H1 (cell line): ENCODE measurements around the gene TNS3. TPM values are rescaled to one million over a fixed set of nuclear protein-coding genes. Genes with fewer than 3 reads are reported as not detected.

Experiments used
- CTCF ChIA-PET: fragments of 300-600 bp; sonication (Branson Sonifier 250); formaldehyde crosslinking; loops from one replicate; lab custom pipeline; 2021; ENCODE audit not compliant: partially characterized antibody; lab: Charles Lee
- POLR2A ChIA-PET: fragments of 300-600 bp; sonication (Branson Sonifier 250); formaldehyde crosslinking; loops from one replicate; lab custom pipeline; 2021; ENCODE audit warnings: inconsistent platforms; ENCODE audit not compliant: partially characterized antibody; lab: Charles Lee
- DNase-seq, 2 experiments: peaks; one replicate each; pipeline versions ENCODE4 v3.0.0 to v3.0.0-alpha.2; 2010 to 2022; ENCODE audit warnings: low spot score in 2 of 2, low read depth in 1 of 2, mixed read lengths in 1 of 2
- FAIRE-seq: peaks from 2 replicates; lab custom pipeline; 2011; peaks lifted over from hg19 to GRCh38; lab: Jason Lieb, UNC
- H2AFZ ChIP-seq: 2 replicates; pipeline ENCODE4 v1.8.1; 2012; ENCODE audit warnings: low read length, inconsistent platforms
- H2AK5ac ChIP-seq: 2 replicates; pipeline ENCODE4 v1.6.1; 2013; ENCODE audit warnings: low read depth, low read length
- H2BK120ac ChIP-seq: replicated peaks from 2 replicates; pipeline ENCODE3; 2013; ENCODE audit warnings: low read depth, low read length, inconsistent platforms
- H2BK12ac ChIP-seq: 2 replicates; pipeline ENCODE4 v1.6.1; 2013; ENCODE audit warnings: low read depth, low read length
- H2BK15ac ChIP-seq: 2 replicates; pipeline ENCODE4 v1.6.1; 2013; ENCODE audit warnings: low read length
- H2BK20ac ChIP-seq: 2 replicates; pipeline ENCODE4 v1.6.1; 2013; ENCODE audit warnings: low read length
- H2BK5ac ChIP-seq: 2 replicates; pipeline ENCODE4 v1.6.1; 2013; ENCODE audit warnings: low read depth, low read length
- H3K14ac ChIP-seq: 2 replicates; pipeline ENCODE4 v1.6.1; 2013; ENCODE audit warnings: inconsistent platforms; ENCODE audit not compliant: insufficient read length
- H3K18ac ChIP-seq: 2 replicates; pipeline ENCODE4 v1.6.1; 2013; ENCODE audit warnings: low read length; ENCODE audit errors: extremely low read depth
- H3K23ac ChIP-seq: 2 replicates; pipeline ENCODE4 v1.6.1; 2013; ENCODE audit warnings: inconsistent platforms; ENCODE audit not compliant: insufficient read length
- H3K23me2 ChIP-seq: 2 replicates; pipeline ENCODE4 v1.6.1; 2013; ENCODE audit warnings: low read depth, low read length
- H3K27ac ChIP-seq: 2 replicates; pipeline ENCODE4 v1.6.1; 2011; ENCODE audit warnings: low read depth, low read length, inconsistent platforms
- H3K27me3 ChIP-seq, 4 experiments: replicated peaks in 1 of 4; 1 replicate in 1 of 4; 2 replicates in 3 of 4; pipeline versions ENCODE4 v1.6.1 to v1.8.1; 2011 to 2013; ENCODE audit warnings: low read length in 3 of 4, mild to moderate bottlenecking in 3 of 4, inconsistent platforms in 2 of 4, mixed read lengths in 2 of 4, moderate library complexity in 1 of 4; ENCODE audit not compliant: control insufficient read depth in 3 of 4, insufficient read depth in 3 of 4; ENCODE audit errors: extremely low read depth in 1 of 4
- H3K36me3 ChIP-seq, 4 experiments: 2 replicates each; pipeline versions ENCODE4 v1.6.1 to v1.8.1; 2011 to 2013; ENCODE audit warnings: mild to moderate bottlenecking in 4 of 4, low read length in 3 of 4, moderate library complexity in 2 of 4, control low read depth in 1 of 4, inconsistent platforms in 1 of 4; ENCODE audit not compliant: insufficient read depth in 4 of 4, control insufficient read depth in 2 of 4
- H3K4ac ChIP-seq: replicated peaks from 2 replicates; pipeline ENCODE3; 2013; ENCODE audit warnings: low read length, low read depth, mixed read lengths, inconsistent platforms; ENCODE audit not compliant: insufficient read length
- H3K4me1 ChIP-seq, 4 experiments: replicated peaks in 1 of 4; 1 replicate in 1 of 4; 2 replicates in 3 of 4; pipeline versions ENCODE4 v1.6.1 to v1.8.1; 2011 to 2013; ENCODE audit warnings: low read length in 3 of 4, inconsistent platforms in 2 of 4, mixed read lengths in 1 of 4; ENCODE audit not compliant: insufficient read depth in 4 of 4, control insufficient read depth in 3 of 4
- H3K4me2 ChIP-seq, 2 experiments: 2 replicates each; pipeline versions ENCODE4 v1.6.1 to v1.8.1; 2011 to 2013; ENCODE audit warnings: low read depth in 2 of 2, low read length in 2 of 2, control low read depth in 1 of 2, inconsistent platforms in 1 of 2, mild to moderate bottlenecking in 1 of 2; ENCODE audit not compliant: insufficient read depth in 1 of 2
- H3K4me3 ChIP-seq, 4 experiments: fragments of 200-600, 300-600 bp in 1 of 4; sonication (generic), shearing (Covaris generic), sonication (Bioruptor Twin) in 1 of 4; 2 replicates each; pipeline versions ENCODE4 v1.5.1 to v1.8.1; 2011 to 2016; ENCODE audit warnings: low read length in 4 of 4, low read depth in 3 of 4, control low read depth in 2 of 4, inconsistent platforms in 2 of 4, mild to moderate bottlenecking in 2 of 4, mixed read lengths in 1 of 4, moderate library complexity in 1 of 4; ENCODE audit not compliant: insufficient read depth in 2 of 4; ENCODE audit errors: extremely low read depth in 1 of 4
- H3K56ac ChIP-seq: replicated peaks from 2 replicates; pipeline ENCODE3; 2013; ENCODE audit warnings: low read depth, mild to moderate bottlenecking, mixed read lengths, low read length, inconsistent platforms; ENCODE audit not compliant: insufficient read length
- H3K79me1 ChIP-seq: 2 replicates; pipeline ENCODE4 v1.6.1; 2013; ENCODE audit warnings: low read depth, low read length, control low read depth
- H3K79me2 ChIP-seq, 2 experiments: 2 replicates each; pipeline versions ENCODE4 v1.6.1 to v1.8.1; 2012 to 2013; ENCODE audit warnings: low read length in 2 of 2, mild to moderate bottlenecking in 2 of 2, inconsistent platforms in 1 of 2; ENCODE audit not compliant: insufficient read depth in 2 of 2, control insufficient read depth in 1 of 2
- H3K9ac ChIP-seq, 4 experiments: replicated peaks in 1 of 4; 1 replicate in 1 of 4; 2 replicates in 3 of 4; pipeline versions ENCODE4 v1.6.1 to v1.8.1; 2011 to 2013; ENCODE audit warnings: low read depth in 3 of 4, low read length in 3 of 4, control low read depth in 2 of 4, mild to moderate bottlenecking in 2 of 4, moderate library complexity in 2 of 4, inconsistent platforms in 1 of 4; ENCODE audit errors: extremely low read depth in 1 of 4
- H3K9me3 ChIP-seq, 2 experiments: 2 replicates each; pipeline versions ENCODE4 v1.6.1 to v1.8.1; 2012 to 2013; ENCODE audit warnings: mild to moderate bottlenecking in 2 of 2, moderate library complexity in 2 of 2, control low read depth in 1 of 2, inconsistent platforms in 1 of 2, low read depth in 1 of 2, low read length in 1 of 2, mixed read lengths in 1 of 2; ENCODE audit not compliant: insufficient read depth in 2 of 2
- H4K20me1 ChIP-seq, 2 experiments: replicated peaks in 1 of 2; 2 replicates each; pipeline versions ENCODE3 to v1.8.1; 2011 to 2013; ENCODE audit warnings: inconsistent platforms in 2 of 2, low read length in 2 of 2, mild to moderate bottlenecking in 1 of 2; ENCODE audit not compliant: insufficient read depth in 2 of 2, control insufficient read depth in 1 of 2
- H4K5ac ChIP-seq: 2 replicates; pipeline ENCODE4 v1.6.1; 2013; ENCODE audit warnings: low read length, low read depth, mixed read lengths, inconsistent platforms; ENCODE audit not compliant: insufficient read length
- H4K8ac ChIP-seq: 2 replicates; pipeline ENCODE4 v1.8.0; 2013; ENCODE audit warnings: mild to moderate bottlenecking, moderate library complexity, low read length, inconsistent platforms; ENCODE audit not compliant: insufficient read depth; ENCODE audit errors: extremely low read depth
- H4K91ac ChIP-seq: replicated peaks from 2 replicates; pipeline ENCODE3; 2013; ENCODE audit warnings: low read length, mixed read lengths, inconsistent platforms; ENCODE audit not compliant: insufficient read length
- POLR2AphosphoS5 ChIP-seq: IDR thresholded peaks from 2 replicates; pipeline ENCODE4 v1.6.1; 2011; ENCODE audit warnings: low read depth, low read length
- SIX5 ChIP-seq: IDR thresholded peaks from 2 replicates; pipeline ENCODE4 v1.6.1; 2011; ENCODE audit warnings: mild to moderate bottlenecking, low read depth, low read length
- SUZ12 ChIP-seq: fragments of 200-600 bp; sonication (generic); IDR thresholded peaks from 2 replicates; pipeline ENCODE4 v1.6.1; 2012; ENCODE audit warnings: mild to moderate bottlenecking, inconsistent platforms, low read length, moderate library complexity, mixed read lengths
- YY1 ChIP-seq: IDR thresholded peaks from 2 replicates; pipeline ENCODE4 v1.6.1; 2011; ENCODE audit warnings: low read depth, mild to moderate bottlenecking, low read length
- WGBS, 2 experiments: shearing (Covaris generic) in 1 of 2; methylation state at CpG; one replicate each; pipeline versions ENCODE4 v1.1.6 to v1.1.7; 2013 to 2015; ENCODE audit warnings: low lambda C conversion rate in 2 of 2, mixed read lengths in 2 of 2, inconsistent platforms in 1 of 2, low coverage in 1 of 2, missing lambda C conversion rate in 1 of 2; ENCODE audit not compliant: insufficient replicate concordance in 2 of 2, insufficient coverage in 1 of 2, insufficient read length in 1 of 2; ENCODE audit errors: extremely low coverage in 1 of 2, missing lambda C conversion rate in 1 of 2; 5-methylcytosine and 5-hydroxymethylcytosine counted together
- polyA plus RNA-seq, 7 experiments: library from polyadenylated mRNA; depleted of rRNA in 3 of 7; stranded (reverse) in 5 of 7; unstranded in 2 of 7; fragments of >200 nt in 5 of 7; fragments of 200-250 nt in 2 of 7; gene quantifications; 1 replicate in 5 of 7; 2 replicates in 1 of 7; 4 replicates in 1 of 7; pipeline versions ENCODE4 v1.2.1 to v1.2.3, GENCODE V29; 2011 to 2013; ENCODE audit warnings: missing spikeins in 2 of 7, mixed read lengths in 2 of 7
- total RNA-seq: library from RNA; stranded (reverse); fragmentation: NEBNext Ultra II Directional; extraction: Animal tissue kit (Norgen Biotek cat#: 25700); gene quantifications from 2 replicates; pipeline ENCODE4 v1.2.1, GENCODE V29; 2021

The TNS3 gene
- total and polyA plus RNA-seq, 2 of the 8 experiments (the other 6 are each of a cell fraction or from before 2014, with no cell fraction given), result 11.9 to 24.2 TPM

DNA sequence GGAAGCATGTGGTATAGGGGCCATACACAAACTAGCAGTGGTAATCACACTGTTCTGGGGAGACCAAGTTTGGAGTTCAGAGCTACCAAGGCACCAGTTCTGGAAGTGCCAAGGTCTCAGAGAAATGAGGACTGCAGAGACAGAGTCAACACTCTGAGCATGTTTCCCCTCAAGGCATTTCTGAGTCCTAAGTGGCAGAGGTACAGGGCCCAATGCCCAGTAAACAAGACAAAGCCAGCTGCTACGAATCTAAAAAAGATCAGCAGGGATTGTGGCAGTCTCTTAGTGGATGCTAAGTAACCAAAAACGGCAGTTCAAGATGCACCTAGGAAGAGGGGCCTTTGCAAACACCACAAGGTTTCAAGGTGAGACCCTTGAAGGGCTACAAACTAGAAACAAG is 271.9 kb downstream of the TNS3 start:
- Histone ChIP-seq H3K9ac (no peak overlapping the region), H3K4me3 (no peak overlapping the region), H3K56ac (no peak overlapping the region), H4K5ac (no peak overlapping the region), H3K4me2 (no peak overlapping the region), H4K20me1 (no peaks in the 10 kb centered on the region), H3K79me1 (no peaks in the 10 kb centered on the region; the same call in 1 of the 2 replicates), H2BK20ac (no peak overlapping the region), H3K23ac (no peak overlapping the region), H3K9me3 (no peaks in the 10 kb centered on the region), H3K18ac (no peak overlapping the region), H3K36me3 (no peaks in the 10 kb centered on the region), H2BK5ac (no peak overlapping the region), H3K4ac (no peak overlapping the region), H2BK120ac (no peak overlapping the region), H3K23me2 (no peaks in the 10 kb centered on the region), H4K8ac (no peak overlapping the region), H3K4me1 (peaks cover 7 to 17% (median 15%) of the 10 kb centered on the region in 4 experiments), H3K27me3 (no peaks in the 10 kb centered on the region), H2AK5ac (no peak overlapping the region), H2AFZ (no peak overlapping the region), H3K79me2 (no peaks in the 10 kb centered on the region), H4K91ac (no peak overlapping the region), H3K27ac (no peak overlapping the region), H3K14ac (no peak overlapping the region), H2BK12ac (no peak overlapping the region), H2BK15ac (no peak overlapping the region)
- DNase-seq (no peak), FAIRE-seq (no peak)
- CTCF ChIA-PET, result interaction anchor here (0.5 to 1.4 kb wide), 3 partner anchors 9 to 315 kb away, joined by 3 read pairs; no protein-coding TSS in a partner anchor
- 78% methylated on average over 2 of the region's 2 CpGs; no CpG with 5 or more reads in 1 of the 2 experiments for WGBS, 2 experiments
- POLR2A ChIA-PET, result interaction anchor here (1.4 kb wide), 1 partner anchor 17 kb away, joined by 4 read pairs; no protein-coding TSS in a partner anchor
- no peak for TF ChIP-seq POLR2AphosphoS5
- no peak for TF ChIP-seq SIX5
- TF ChIP-seq YY1, result no peak
- TF ChIP-seq SUZ12, result no peak
